NCI-H510A (cell line): ENCODE results near the gene SPDYE5.

ENCODE experiments used
- DNase-seq: peaks from one replicate; lab custom pipeline; 2025; lab: John Stamatoyannopoulos, UW

SPDYE5 gene

DNA sequence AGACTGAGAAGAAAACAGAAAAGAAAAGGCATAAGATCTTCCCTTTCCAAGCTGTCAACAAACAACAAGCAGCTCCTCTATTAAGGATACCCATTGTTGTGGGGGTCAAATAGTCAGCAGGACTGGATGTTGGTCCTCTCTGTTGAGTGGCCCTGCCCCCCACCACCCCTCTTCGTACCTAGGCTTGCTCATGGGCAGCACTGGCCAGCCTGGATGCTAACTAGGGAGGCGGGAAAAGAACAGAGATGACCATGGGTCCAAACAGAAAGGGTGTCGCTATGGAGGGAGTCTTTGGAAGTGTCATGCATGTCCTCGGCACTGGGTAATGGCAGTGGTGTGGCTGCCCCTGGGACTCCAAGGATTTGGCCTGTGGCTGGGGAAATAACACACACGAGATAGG, 45.6 kb downstream of the SPDYE5 start:
- no peak for DNase-seq

DNA sequence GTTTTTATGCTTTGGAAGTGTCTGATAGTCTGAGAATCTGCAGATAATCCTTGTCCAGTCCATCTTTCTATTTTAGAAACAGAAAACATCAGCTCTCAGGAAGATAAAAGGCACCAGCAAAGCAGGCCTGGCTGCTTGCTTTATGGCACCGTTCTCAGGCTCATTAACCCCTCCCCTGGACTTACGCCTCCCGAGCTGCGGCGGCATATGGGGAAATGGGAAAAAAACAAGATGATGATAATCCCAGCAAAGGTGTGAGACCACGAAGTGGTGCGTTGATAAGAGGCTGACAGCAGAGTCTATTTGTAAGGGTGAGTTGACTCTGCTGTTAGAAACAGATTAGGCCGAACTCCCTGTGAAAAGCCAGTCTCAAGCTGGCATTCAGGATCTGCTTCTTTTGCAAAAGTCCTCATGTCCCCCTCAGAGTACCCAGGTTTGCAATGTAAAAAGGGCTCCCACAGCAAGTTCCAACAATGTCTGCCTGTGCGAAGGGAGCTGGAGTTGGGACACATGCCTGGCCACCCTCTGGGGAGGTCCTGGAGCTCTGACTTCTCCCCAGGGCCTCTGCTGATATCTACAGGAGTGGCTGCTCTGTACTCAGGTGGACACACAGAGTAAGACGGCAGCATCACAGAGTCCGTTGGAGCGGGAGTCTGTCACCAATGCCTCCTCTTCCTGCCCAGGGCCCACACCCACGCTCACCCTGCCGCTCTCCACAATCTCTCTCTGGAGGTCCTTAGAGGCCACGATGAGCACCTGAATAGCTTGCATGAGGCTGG, 54.3 kb downstream of the SPDYE5 start:
- DNase-seq = no peak
